WTC11 (cell line): ENCODE data around the gene IFIT5. TPM values are rescaled to one million over a fixed set of nuclear protein-coding genes. Genes with fewer than 3 reads are reported as not detected.
A peak's percentile ranks its signal among the peaks of the same experiment; 100 is the strongest.
"Not testable (repeated sequence)": the region's sequence is repeated elsewhere in the genome, so short reads cannot be mapped to it uniquely, and the experiment has no call there.

Source experiments
- ATAC-seq: fragments of 200-7000 bp; cut with Tn5 transposase; 2 replicates; pipeline ENCODE4 v1.10.0; 2021; ENCODE audit warnings: mild to moderate bottlenecking, moderate library complexity
- CTCF ChIA-PET: fragments of 300-600 bp; sonication (Branson Sonifier 250); formaldehyde crosslinking; loops from one replicate; lab custom pipeline; 2021; ENCODE audit warnings: antibody characterized with exemption; lab: Charles Lee
- POLR2A ChIA-PET: fragments of 350-600 bp; sonication (Branson Sonifier 250); formaldehyde crosslinking; loops from one replicate; lab custom pipeline; 2021; ENCODE audit warnings: antibody characterized with exemption; lab: Charles Lee
- DNase-seq: peaks from one replicate; pipeline ENCODE4 v3.0.0; 2021; ENCODE audit warnings: low spot score
- H3K27ac Mint-ChIP-seq: 2 replicates; pipeline ENCODE4 v1.8.0; 2021; ENCODE audit warnings: mixed read lengths
- H3K27me3 Mint-ChIP-seq: 2 replicates; pipeline ENCODE4 v1.8.0; 2021; ENCODE audit warnings: low read depth, mild to moderate bottlenecking, moderate library complexity, mixed read lengths
- H3K36me3 Mint-ChIP-seq: 2 replicates; pipeline ENCODE4 v1.8.0; 2021; ENCODE audit warnings: mixed read lengths
- H3K4me1 Mint-ChIP-seq: 2 replicates; pipeline ENCODE4 v1.8.0; 2022; ENCODE audit warnings: mixed read lengths
- H3K4me3 Mint-ChIP-seq: 2 replicates; pipeline ENCODE4 v1.8.0; 2021; ENCODE audit warnings: mild to moderate bottlenecking, moderate library complexity, mixed read lengths
- H3K9me3 Mint-ChIP-seq: 2 replicates; pipeline ENCODE4 v1.8.0; 2021; ENCODE audit warnings: mixed read lengths
- ATF6 ChIP-seq: sonication (generic); formaldehyde crosslinking; IDR thresholded peaks from 2 replicates; pipeline ENCODE4 v1.8.1; 2023; ENCODE audit warnings: mild to moderate bottlenecking, missing genetic modification reagents
- CREM ChIP-seq: sonication (generic); formaldehyde crosslinking; IDR thresholded peaks from 2 replicates; pipeline ENCODE4 v1.8.1; 2022; ENCODE audit warnings: mild to moderate bottlenecking, missing genetic modification reagents, moderate library complexity
- ELF4 ChIP-seq: sonication (generic); formaldehyde crosslinking; IDR thresholded peaks from 2 replicates; pipeline ENCODE4 v1.8.1; 2022; ENCODE audit warnings: low read depth, mild to moderate bottlenecking, moderate library complexity, missing genetic modification reagents
- FOXP1 ChIP-seq: sonication (generic); formaldehyde crosslinking; IDR thresholded peaks from 2 replicates; pipeline ENCODE4 v1.8.0; 2022; ENCODE audit warnings: missing genetic modification reagents, mild to moderate bottlenecking, moderate library complexity, borderline replicate concordance
- GRHL2 ChIP-seq: fragments of 250-450 bp; sonication (Bioruptor Pico); IDR thresholded peaks from 2 replicates; pipeline ENCODE4 v1.8.0; 2022; ENCODE audit warnings: mild to moderate bottlenecking, moderate library complexity; ENCODE audit not compliant: insufficient replicate concordance, severe bottlenecking
- GTF2I ChIP-seq: fragments of 250-450 bp; sonication (Bioruptor Pico); conservative IDR thresholded peaks from 2 replicates; pipeline ENCODE4 v1.4.0; 2021; ENCODE audit warnings: mild to moderate bottlenecking
- IRF1 ChIP-seq: sonication (generic); formaldehyde crosslinking; IDR thresholded peaks from 2 replicates; pipeline ENCODE4 v1.8.0; 2023; ENCODE audit warnings: missing genetic modification reagents
- IRF2 ChIP-seq: sonication (generic); formaldehyde crosslinking; IDR thresholded peaks from 2 replicates; pipeline ENCODE4 v1.8.0; 2022; ENCODE audit warnings: low read depth, missing genetic modification reagents, borderline replicate concordance
- MAX ChIP-seq: sonication (generic); formaldehyde crosslinking; IDR thresholded peaks from 2 replicates; pipeline ENCODE4 v1.8.0; 2022; ENCODE audit warnings: mild to moderate bottlenecking, missing genetic modification reagents
- MXD4 ChIP-seq: fragments of 250-450 bp; sonication (Bioruptor Pico); IDR thresholded peaks from 2 replicates; pipeline ENCODE4 v1.8.0; 2021; ENCODE audit warnings: mild to moderate bottlenecking, moderate library complexity, borderline replicate concordance
- NFE2L1 ChIP-seq: sonication (generic); formaldehyde crosslinking; IDR thresholded peaks from 2 replicates; pipeline ENCODE4 v1.8.1; 2023; ENCODE audit warnings: missing genetic modification reagents
- OVOL2 ChIP-seq: fragments of 250-450 bp; sonication (Bioruptor Pico); IDR thresholded peaks from 2 replicates; pipeline ENCODE4 v1.9.0; 2021; ENCODE audit warnings: mild to moderate bottlenecking, borderline replicate concordance
- PREB ChIP-seq: sonication (generic); formaldehyde crosslinking; IDR thresholded peaks from 2 replicates; pipeline ENCODE4 v1.8.1; 2022; ENCODE audit warnings: mild to moderate bottlenecking, missing genetic modification reagents, moderate library complexity, borderline replicate concordance
- RORB ChIP-seq: fragments of 250-450 bp; sonication (Bioruptor Pico); IDR thresholded peaks from 2 replicates; pipeline ENCODE4 v1.9.0; 2021; ENCODE audit warnings: mild to moderate bottlenecking
- SMAD3 ChIP-seq: sonication (generic); formaldehyde crosslinking; IDR thresholded peaks from 2 replicates; pipeline ENCODE4 v1.8.0; 2022; ENCODE audit warnings: missing genetic modification reagents, mild to moderate bottlenecking, borderline replicate concordance
- STAT6 ChIP-seq: sonication (generic); formaldehyde crosslinking; conservative IDR thresholded peaks from 2 replicates; pipeline ENCODE4 v1.8.1; 2023; ENCODE audit warnings: mild to moderate bottlenecking, low read depth, missing genetic modification reagents, moderate library complexity
- TCF7 ChIP-seq: sonication (generic); formaldehyde crosslinking; IDR thresholded peaks from 2 replicates; pipeline ENCODE4 v1.8.0; 2022; ENCODE audit warnings: mild to moderate bottlenecking, low read depth, missing genetic modification reagents, moderate library complexity
- USF1 ChIP-seq: sonication (generic); formaldehyde crosslinking; IDR thresholded peaks from 2 replicates; pipeline ENCODE4 v1.8.0; 2022; ENCODE audit warnings: mild to moderate bottlenecking, missing genetic modification reagents
- ZBTB43 ChIP-seq: sonication (generic); formaldehyde crosslinking; IDR thresholded peaks from 2 replicates; pipeline ENCODE4 v1.8.1; 2023; ENCODE audit warnings: mild to moderate bottlenecking, missing genetic modification reagents
- ZNF121 ChIP-seq: sonication (generic); formaldehyde crosslinking; IDR thresholded peaks from 2 replicates; pipeline ENCODE4 v1.8.0; 2023; ENCODE audit warnings: missing genetic modification reagents
- ZSCAN18 ChIP-seq: fragments of 250-450 bp; sonication (Bioruptor Pico); IDR thresholded peaks from 2 replicates; pipeline ENCODE4 v2.1.2; 2022; ENCODE audit warnings: mild to moderate bottlenecking, moderate library complexity
- total RNA-seq: library from RNA; stranded (reverse); gene quantifications from 3 replicates; pipeline ENCODE4 v1.2.3, GENCODE V29; 2021

Gene IFIT5
- total RNA-seq, 1 experiment from 2014 or later, result 2.0 TPM

- TF ChIP-seq ATF6 (CRISPR knock-in tag) (no peak), GRHL2 (CRISPR knock-in tag) (no peak), ZBTB43 (CRISPR knock-in tag) (no peak), ZNF121 (CRISPR knock-in tag) (no peak), MXD4 (CRISPR knock-in tag) (no peak), ZSCAN18 (CRISPR knock-in tag) (no peak), STAT6 (CRISPR knock-in tag) (no peak), MAX (CRISPR knock-in tag) (no peak)
Measured at GRCh38 chr10:89389254-89389653, 25.1 kb upstream of the IFIT5 start (continued).

- CTCF ChIA-PET, result interaction anchor here (1.1 kb wide), 1 partner anchor 89 kb away, joined by 4 read pairs; the partner anchor contains the start of gene IFIT2
- H3K9me3 Mint-ChIP-seq, result no peaks in the 10 kb centered on the region
- peaks cover 21% of the 10 kb centered on the region for H3K4me1 Mint-ChIP-seq
- no peak for ATAC-seq
- POLR2A ChIA-PET, result no interaction called here
- no peaks in the 10 kb centered on the region for H3K27me3 Mint-ChIP-seq
- H3K36me3 Mint-ChIP-seq, result no peaks in the 10 kb centered on the region
- DNase-seq, result no peak
- TF ChIP-seq PREB (no peak), GTF2I (CRISPR knock-in tag) (no peak), OVOL2 (CRISPR knock-in tag) (no peak), IRF2 (CRISPR knock-in tag) (no peak), IRF1 (CRISPR knock-in tag) (no peak), SMAD3 (no peak), TCF7 (no peak), CREM (no peak), RORB (CRISPR knock-in tag) (no peak), USF1 (CRISPR knock-in tag) (no peak), ELF4 (no peak), NFE2L1 (no peak), FOXP1 (no peak)
- H3K4me3 Mint-ChIP-seq, result no peak overlapping the region
- peak overlapping the region; percentile 13 for H3K27ac Mint-ChIP-seq
Measured at GRCh38 chr10:89390476-89391225, 23.7 kb upstream of the IFIT5 start.

GRCh38 chr10:89391226-89391576 lies 23.2 kb upstream of the IFIT5 start:
- DNase-seq, H3K27ac Mint-ChIP-seq, H3K4me3 Mint-ChIP-seq, H3K9me3 Mint-ChIP-seq, POLR2A ChIA-PET, ATAC-seq, H3K36me3 Mint-ChIP-seq, H3K27me3 Mint-ChIP-seq, CTCF ChIA-PET: not testable (repeated sequence)
- peaks cover 18% of the 10 kb centered on the region for H3K4me1 Mint-ChIP-seq
